Fibroblast of the aortic adventitia (primary cell): ENCODE results near the gene TCEA2. TPM values are rescaled to one million over a fixed set of nuclear protein-coding genes. Genes with fewer than 3 reads are reported as not detected.

Experiments
- DNase-seq: peaks from one replicate; pipeline ENCODE4 v3.0.0-alpha.2; 2010; ENCODE audit warnings: low read depth
- H3K4me3 ChIP-seq: 2 replicates; pipeline ENCODE4 v1.5.1; 2011; ENCODE audit warnings: low read depth, mild to moderate bottlenecking, control low read depth, low read length, moderate library complexity
- total RNA-seq: library from RNA; depleted of rRNA; stranded (reverse); fragments of >200 nt; gene quantifications from 2 replicates; pipeline ENCODE4 v1.2.3, GENCODE V29; 2012; ENCODE audit warnings: low replicate concordance
- TF ChIP-seq, protein P1 (sequence below): IDR thresholded peaks from 2 replicates; pipeline ENCODE4 v1.5.1; 2011; ENCODE audit warnings: mild to moderate bottlenecking, low read length, control low read depth, inconsistent platforms; ENCODE audit not compliant: insufficient read depth

TCEA2 gene
- total RNA-seq, 1 donor = 23.5 TPM

DNA sequence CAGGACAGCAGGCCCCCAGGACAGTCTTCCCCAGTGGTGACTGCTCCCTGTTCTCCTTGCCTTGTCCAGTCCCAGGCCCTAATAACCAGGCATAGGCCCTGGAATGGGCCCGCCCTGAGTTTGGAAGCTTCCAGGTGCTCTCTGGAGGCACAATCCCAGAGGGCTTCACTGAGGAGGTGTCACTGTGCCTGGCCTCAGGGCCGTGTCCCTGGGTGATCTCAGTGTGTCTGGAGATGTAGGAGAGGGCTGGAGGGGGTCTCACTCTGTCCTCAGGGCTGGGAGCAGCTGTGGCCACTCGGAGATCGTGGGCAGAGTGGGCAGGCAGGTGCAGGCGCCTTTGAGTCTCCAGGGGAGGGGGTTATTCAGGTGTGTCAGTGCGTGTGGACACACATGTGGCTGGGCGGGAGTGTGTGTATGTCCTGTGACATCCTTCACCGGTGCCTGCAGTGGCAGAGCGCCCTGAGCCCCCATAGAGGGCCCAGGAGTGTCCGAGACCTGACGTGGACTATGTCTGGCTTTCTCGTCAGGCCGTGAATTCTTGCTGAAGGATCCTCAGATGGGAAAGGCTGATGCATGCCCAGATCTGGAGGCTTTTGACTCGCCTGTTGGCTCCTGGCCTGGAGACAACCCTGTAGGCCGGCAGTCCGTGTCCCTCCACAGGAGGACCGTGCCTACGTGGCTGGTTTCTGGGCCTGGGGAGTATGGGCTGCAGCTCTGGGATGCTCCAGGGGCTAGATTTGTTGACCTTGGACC, 49.9 kb downstream of the TCEA2 start:
- TF ChIP-seq, protein P1, sequence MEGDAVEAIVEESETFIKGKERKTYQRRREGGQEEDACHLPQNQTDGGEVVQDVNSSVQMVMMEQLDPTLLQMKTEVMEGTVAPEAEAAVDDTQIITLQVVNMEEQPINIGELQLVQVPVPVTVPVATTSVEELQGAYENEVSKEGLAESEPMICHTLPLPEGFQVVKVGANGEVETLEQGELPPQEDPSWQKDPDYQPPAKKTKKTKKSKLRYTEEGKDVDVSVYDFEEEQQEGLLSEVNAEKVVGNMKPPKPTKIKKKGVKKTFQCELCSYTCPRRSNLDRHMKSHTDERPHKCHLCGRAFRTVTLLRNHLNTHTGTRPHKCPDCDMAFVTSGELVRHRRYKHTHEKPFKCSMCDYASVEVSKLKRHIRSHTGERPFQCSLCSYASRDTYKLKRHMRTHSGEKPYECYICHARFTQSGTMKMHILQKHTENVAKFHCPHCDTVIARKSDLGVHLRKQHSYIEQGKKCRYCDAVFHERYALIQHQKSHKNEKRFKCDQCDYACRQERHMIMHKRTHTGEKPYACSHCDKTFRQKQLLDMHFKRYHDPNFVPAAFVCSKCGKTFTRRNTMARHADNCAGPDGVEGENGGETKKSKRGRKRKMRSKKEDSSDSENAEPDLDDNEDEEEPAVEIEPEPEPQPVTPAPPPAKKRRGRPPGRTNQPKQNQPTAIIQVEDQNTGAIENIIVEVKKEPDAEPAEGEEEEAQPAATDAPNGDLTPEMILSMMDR = no peak
- no peak overlapping the region for H3K4me3 ChIP-seq
- DNase-seq = no peak

DNA sequence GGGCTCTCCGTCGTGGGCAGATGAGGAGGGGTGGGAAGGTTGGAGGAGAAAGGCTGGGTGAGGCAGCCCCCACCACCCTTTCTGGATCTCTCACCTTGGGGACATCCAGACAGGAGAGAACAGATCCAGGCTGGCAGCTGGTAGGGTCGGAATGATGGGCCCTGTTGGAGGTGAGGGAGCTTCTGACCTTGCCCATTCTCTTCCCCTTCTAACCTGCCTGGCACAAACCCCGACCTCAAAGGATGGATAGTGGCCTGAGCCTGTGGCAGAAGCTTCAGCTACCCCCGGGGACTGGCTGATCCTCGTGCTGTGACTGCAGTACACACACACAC, 50.4 kb downstream of the TCEA2 start:
- DNase-seq = no peak

DNA sequence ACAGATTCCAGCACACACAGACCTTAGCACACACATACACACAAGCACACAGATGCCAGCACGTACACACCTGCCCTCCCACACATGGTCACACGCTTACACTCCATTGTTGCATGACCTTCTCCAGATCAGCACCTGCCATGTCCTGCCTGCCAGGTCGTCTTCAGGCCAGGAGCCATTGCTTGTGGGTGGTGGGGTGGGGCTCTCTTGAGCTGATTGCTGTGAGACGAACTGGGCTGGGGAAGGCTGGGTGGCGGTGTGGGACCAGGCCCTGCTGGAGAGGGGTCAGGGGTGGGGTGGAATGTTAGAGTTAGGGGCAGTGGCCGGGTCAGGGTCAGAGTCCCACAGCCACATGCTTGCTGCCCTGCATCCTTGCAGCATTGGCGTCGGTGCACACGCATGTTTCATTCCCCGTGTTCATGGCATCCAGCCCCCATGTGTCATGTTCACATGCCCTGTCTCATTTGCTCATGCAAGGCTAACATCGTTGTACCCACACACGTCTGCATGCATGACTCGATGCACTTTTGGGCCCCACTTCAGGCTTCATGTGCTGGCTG, 50.9 kb downstream of the TCEA2 start:
- TF ChIP-seq, protein P1 = no peak
- no peak for DNase-seq
- no peak overlapping the region for H3K4me3 ChIP-seq

More for the DNA sequence above, 50.4 kb downstream of the TCEA2 start:
- TF ChIP-seq, protein P1 = no peak
- no peak overlapping the region for H3K4me3 ChIP-seq

DNA sequence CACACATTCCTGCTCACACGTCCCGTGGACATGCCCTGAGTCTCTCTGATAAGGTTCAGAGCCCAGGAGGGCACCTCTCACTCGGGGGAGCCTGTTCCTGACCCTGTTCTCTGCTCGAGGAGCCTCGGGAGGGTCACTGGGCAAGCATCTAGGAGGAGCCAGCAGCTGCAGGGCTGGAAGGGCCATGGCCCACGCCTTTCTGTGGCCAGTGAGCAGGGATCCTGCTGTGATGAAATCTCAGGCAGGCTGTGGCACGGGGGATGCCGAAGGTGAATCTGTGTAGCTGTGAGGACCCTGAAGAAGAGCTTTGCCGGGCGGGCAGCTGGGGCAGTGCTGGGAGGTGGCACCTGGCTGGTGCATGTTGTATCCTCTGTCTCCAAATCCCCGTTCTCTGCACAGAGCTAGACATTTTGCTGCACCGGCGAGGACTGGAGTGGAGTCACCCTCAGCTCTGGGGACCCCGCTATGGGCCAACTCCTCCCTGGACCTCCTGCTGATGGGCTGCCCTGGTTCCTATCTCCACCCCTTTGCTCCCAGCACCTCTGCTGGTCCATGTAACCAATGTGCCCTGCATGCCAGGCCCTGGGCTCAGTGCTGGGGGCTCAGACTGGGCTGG, 51.5 kb downstream of the TCEA2 start:
- no peak overlapping the region for H3K4me3 ChIP-seq
- TF ChIP-seq, protein P1 = no peak

DNA sequence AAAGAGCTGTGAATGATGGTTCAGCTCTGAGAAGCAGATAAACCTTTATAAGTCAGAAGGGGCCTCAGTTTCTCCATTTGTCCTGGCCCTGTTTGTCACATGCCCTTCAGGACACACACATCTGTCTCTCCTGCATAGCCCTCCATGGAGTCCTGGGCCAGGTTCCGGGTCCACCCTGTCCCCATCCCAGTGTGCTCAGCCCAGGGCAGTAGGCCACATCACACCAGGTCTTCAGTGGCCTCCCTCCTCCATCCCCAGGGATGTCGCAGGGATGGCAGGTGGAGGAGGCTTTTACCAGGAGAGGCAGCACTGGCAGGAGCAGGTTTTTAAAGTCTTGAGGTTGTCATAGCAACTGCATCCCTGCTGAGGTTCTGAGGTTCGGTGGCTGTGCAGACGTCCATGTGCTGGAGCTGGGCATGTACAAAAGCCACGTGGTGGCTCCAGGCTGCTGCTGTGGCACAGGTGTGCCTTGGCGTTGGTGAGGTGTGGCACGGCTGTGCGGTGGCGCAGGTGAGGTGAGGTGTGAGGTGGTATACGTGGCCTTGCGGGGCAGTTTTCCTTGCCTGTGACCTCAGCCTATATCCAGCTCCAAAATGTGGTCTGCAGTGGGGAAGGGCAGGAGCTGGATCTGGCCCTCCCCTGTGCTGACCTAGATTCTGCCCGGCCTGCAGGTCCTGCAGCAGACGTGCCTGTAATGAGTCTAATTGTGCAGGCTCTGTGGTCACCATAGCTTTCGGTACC, 52.3 kb downstream of the TCEA2 start:
- no peak for DNase-seq
- TF ChIP-seq, protein P1 = no peak
- no peak overlapping the region for H3K4me3 ChIP-seq

More for the DNA sequence above, 51.5 kb downstream of the TCEA2 start:
- DNase-seq = no peak

DNA sequence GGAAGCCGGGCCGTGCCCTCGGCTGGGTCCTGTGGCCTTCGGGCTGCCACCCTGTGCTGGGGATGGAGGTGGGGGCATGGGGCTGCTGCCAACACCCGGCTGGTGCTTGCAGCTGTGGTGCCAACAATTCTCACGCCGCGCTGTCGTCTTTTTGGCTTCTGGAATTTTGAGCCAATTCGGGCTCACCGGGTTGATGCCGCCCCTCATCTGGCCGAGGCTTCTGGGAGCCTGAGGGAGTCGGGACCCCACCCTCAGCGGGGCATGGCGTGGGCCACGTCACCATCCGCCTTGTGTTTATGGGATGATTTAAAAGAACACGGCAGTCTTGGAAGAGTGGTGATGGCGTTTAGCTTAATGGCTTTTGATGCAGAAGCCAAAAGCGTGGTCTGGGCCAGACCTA, 53.0 kb downstream of the TCEA2 start:
- H3K4me3 ChIP-seq = no peak overlapping the region
- TF ChIP-seq, protein P1 = no peak
- DNase-seq = no peak
